HCEC 1CT (cell line): ENCODE results near the gene HCAR3.
"Not testable (repeated sequence)": the region's sequence is repeated elsewhere in the genome, so short reads cannot be mapped to it uniquely, and the experiment has no call there.

Experiments
- DNase-seq: peaks from one replicate; pipeline ENCODE4 v3.0.0-alpha.2; 2017

HCAR3 gene

DNA sequence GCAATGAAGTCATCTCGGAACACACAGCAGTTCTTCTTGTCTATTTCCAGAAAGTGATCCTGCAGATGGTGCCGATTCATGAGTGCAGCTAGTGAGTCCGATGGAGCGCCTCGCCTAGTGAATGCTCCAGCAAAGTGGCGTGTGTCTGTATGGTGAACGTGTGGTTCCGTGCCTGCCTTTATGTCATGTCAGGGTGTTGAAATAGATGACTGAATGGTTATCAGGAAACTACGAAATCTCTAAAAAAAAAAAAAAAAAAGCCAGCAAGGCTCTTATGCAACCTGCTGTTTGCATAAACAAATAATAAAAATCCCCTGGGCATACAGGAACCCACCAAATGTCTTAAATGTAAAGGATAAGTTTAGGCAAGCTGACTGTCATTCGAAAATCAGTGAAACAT is at the start of gene HCAR3:
TSS of gene HCAR3 (minus strand) at position 154 of the 400 bp plus-strand sequence. CDS start at position 80, 74 bp downstream.
- DNase-seq: not testable (repeated sequence)

DNA sequence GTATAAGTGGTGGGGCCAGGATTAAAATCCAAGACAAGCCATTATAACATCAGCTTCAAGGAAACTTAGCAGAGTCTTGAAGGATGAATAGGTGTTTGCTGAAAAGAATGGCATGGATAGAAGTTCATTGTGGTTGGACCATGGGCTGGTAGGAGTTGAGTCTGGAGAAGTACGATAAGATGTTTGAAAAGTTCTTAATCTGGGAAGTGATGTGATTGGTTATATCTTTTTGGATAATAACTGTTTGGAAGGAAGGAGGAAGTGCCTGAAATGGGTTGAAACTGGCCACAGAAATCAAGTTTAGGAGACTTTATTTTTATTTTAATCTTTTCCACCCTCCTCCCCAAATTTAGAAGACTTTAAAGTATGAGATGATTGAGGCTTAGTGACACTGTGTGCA is 41.0 kb upstream of the HCAR3 start:
- DNase-seq: no peak

DNA sequence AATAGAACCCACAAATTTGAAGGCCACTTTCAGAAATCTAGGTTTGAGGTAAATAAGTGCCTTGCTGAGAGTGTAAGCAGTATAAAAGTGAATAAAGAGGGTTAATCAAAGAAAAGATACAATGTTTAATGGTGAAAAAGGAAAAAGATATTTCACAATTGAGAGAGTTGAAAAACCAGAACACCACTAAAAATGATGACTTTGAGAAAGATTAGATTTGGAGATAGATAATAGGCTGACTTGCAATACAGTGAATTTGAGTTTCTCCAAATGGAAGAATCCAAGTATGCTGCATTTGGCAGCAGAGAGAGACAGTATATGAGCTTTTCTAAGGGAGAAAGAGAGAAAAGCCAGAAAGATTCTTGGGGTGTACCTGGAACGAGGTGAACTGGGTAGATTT is 38.2 kb upstream of the HCAR3 start:
- no peak for DNase-seq

GRCh38 chr12:122753319-122753650 is 36.7 kb upstream of the HCAR3 start:
- DNase-seq: no peak

- peak; percentile 96 for DNase-seq
Measured at GRCh38 chr12:122752464-122753318, 36.1 kb upstream of the HCAR3 start, which contains the start of gene DENR. TSS of gene DENR (plus strand) at chr12:122752824. CDS start at chr12:122753702, 878 bp downstream.

GRCh38 chr12:122750781-122751515 is 34.3 kb upstream of the HCAR3 start:
- not testable (repeated sequence) for DNase-seq

DNA sequence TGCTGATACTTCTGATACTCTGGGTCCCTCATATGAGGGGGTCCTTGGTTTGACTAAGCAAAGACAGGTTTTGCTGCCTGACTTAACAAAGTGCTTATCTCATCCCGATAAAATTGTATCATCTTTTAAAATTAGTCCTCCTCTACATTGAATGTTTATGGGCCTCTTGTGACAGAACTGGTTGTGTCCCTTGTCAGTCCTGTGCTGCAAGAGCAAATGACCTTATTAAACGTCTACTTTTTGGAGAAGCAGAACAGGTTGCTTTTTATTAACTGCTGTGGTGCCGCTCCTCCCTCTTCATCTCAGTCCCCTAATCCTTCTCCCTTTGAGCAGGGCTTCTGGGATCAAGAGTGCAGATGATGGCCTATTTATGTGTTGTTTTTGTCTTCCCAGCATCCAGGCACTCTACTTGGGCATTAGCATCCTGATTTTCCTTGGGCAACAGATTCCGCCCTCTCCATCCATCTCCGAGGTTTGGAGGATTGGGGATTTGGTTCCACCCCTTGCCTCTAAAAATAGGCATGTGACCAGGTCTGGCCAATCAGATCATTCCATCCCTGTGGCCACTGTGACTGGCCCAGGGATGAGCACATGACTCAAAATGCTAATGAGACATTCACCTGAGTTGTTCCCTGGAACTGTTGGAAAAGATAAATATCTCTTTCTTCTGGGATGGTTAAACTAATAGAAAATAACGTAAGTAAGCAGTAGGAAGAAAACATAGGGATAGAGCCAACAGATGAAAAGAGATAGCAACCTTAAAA is 33.1 kb upstream of the HCAR3 start:
- DNase-seq: no peak

- DNase-seq: no peak
Measured at GRCh38 chr12:122747224-122748135, 30.9 kb upstream of the HCAR3 start.

- no peak for DNase-seq
Measured at GRCh38 chr12:122743895-122744525, 27.4 kb upstream of the HCAR3 start.

DNA sequence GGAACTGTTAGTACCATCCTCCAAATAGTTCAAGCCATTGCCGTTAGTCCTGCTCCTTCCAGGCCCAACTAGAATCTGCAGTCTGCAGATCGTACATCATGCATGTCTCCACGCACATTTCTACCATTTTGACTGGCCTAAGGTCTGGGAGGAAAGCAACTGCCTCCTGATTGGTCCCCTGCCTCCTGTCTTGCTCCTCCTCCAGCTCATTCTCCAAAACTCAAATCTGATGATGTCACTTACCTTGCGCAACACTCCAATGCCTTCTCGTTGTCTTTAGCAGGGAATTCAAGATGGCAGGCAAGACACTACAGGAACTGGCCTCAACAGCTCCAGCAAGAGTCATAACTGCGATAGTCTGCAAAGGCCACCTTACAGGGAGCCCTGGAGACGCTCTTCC is 23.7 kb upstream of the HCAR3 start:
- DNase-seq: no peak

DNA sequence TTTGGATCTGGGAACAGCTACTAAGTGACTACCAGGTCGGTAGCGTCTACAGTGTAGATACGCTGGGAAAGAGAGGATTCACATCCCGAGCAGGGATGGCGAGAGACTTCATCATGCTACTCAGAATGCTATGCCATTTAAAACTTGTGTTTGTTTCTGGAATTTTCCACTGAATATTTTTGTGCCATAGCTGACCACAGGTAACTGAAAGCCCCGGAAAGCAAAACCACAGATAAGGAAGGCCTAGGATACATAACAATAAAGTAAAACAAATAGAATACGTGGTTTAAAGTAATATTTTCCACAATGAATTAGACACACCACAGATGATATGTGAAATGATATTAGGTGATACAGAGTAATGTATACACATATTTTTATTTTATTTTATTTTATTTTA is 22.0 kb upstream of the HCAR3 start:
- no peak for DNase-seq

DNA sequence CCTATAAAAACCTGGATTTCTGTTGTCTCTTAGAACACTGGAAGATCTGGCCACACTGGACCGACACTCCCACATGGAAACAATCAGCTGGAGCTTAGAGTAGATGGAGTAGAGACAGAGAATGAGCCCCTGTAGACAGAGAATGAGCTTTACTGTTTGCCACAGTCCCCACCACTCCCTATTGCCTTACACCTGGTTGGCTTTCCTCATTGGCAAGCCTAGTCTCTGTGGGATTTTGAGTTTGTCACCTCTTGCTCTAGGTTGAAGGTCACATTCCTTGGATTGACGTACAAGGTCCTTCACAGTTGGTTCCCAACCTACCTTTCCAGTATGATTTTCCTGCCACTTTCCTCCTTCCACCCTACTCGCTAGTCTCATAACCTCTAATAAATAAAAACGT is 16.0 kb upstream of the HCAR3 start:
- no peak for DNase-seq

DNA sequence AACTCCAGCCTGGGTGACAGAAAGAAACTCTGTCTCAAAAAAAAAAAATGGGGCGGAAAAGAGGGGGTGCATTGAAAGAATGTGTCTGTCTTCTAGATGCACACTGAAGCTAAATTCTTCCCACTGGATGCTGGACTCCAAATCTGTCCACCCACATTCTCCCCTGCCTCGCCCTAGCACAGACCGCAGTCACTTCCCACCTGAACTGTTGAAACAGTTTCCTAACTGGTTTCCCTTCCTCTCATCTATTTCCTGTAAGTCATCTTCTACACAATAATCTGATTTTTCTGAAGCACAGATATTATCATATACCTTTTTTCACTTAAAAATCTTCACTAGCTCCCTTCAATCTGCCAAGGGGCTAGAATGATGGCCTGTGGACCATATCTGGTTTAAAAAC is 15.6 kb upstream of the HCAR3 start:
- DNase-seq: no peak

DNA sequence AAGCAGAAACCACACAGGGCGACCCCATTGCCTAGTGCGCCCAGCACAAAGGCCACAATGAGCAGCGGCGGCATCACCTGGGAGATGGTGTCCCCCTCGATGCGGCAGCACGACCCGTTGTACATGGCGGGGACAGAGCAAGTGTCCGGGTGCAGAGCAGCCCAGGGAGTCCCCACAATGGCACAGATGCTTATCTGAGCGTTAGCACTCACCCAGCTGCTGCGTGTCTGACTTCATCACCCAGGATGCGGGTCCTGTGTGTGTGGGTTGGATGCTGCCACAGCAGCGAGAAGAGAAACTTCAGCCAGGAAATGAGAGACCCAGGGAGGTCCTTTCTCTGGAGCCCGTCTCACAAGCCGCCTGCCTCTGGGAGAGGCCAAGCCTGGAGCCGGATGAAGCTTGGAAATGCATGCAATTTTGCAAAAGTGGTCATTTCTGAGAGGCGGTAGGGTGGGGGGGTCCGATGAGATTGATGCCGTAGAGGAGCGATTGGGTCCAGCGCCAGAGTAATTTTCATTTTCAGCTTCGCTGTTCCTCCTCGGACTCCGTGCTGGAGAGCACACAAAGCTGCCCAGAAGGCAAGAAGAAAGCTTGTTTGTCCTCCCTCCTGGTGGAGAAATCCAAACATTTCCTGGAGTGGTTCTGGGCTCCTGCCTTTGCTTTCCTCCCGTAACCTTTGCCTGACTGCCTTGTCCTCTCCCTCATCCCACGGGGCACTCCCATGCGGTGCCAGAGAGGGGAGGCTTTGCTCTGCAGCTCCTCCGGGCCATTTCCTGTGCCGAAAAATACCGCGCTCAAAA is 13.8 kb upstream of the HCAR3 start, which contains the start of gene HCAR1:
TSS of gene HCAR1 (minus strand) at position 630 of the 800 bp plus-strand sequence. CDS start at position 125, 505 bp downstream.
- no peak for DNase-seq

DNA sequence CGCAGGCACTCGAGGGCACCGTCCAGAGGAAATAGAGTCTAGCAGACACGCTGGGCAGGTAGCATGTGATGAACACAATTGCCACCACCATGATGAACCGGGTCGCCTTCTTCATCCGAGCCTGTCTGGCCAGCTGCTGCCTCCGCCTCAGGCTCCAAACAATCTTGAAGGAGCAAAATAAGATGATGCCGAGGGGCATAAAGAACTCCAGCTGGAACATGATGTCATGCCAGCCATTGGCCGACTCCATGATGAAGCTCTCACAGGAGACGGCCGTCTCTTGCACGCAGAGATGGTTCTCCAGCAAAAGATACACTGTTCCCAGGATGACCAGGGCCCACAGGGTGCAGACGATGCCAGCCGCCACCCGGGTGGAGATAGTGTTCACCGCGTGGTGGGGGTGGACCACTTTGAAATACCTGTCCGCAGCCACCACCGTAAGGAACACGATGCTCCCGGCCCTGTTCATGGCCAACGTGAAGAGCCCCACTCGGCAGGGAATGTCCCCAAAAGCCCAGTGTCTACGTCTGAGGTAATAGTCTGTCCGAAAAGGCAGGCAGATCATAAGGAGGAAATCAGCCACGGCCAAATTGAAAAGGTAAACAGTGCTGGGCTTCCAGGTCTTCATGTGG is 13.1 kb upstream of the HCAR3 start:
- no peak for DNase-seq

GRCh38 chr12:122726080-122726558 is 9.5 kb upstream of the HCAR3 start:
- DNase-seq: no peak

- no peak for DNase-seq
Measured at GRCh38 chr12:122725452-122726079, 9.0 kb upstream of the HCAR3 start.

DNA sequence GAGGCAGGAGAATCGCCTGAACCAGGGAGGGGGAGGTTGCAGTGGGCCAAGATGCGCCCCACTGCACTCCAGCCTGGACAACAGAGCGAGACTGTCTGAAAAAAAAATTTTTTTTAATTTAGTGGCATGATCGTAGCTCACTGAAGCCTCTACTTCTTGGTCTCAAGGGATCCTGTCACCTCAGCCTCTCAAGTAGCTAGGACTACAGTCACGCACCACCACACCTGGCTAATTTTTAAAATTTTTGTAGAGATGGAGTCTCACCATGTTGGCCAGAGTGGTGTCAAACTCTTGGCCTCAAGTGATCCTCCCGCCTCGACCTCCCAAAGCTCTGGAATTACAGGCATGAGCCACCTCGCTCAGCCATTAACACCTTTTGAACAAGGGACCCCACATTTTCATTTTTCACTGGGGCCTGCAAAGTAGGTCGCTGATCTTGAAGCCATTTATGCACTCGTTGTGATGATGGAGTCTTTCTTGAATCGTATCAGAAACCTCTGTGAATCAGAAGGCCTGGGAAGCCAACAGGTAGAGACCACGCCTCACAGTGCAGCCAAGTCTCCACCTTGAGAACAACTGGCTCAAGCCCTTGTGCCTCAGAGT is 8.1 kb upstream of the HCAR3 start:
- DNase-seq: no peak

GRCh38 chr12:122722387-122722786 is 5.8 kb upstream of the HCAR3 start:
- DNase-seq: no peak
